HG03432 (cell line): ENCODE measurements around the gene HTR2A.

ENCODE experiments used
- ATAC-seq: cut with Tn5 transposase; IDR thresholded peaks from one replicate; pipeline ENCODE4 v1.9.1; 2021; ENCODE audit warnings: mild to moderate bottlenecking, moderate library complexity; ENCODE audit not compliant: unreplicated experiment

Gene HTR2A

DNA sequence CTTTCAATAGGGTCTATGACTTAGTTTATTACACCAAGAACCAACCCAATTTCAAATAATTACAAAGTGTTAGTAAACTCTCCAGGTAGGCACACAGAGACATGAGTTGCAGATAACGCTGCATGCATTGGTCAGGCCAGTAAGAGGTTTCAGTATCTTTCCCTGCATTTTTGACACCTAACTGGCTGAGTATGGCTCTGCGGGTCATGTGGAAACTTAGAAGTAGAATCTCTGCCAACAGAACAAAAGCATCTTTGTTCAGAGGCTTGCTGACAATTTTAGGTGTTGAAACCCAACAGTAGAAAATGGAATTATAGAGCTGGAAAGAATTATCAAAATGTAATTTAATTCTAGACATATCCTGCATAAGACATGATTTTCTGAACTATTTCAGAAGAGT lies 25.3 kb downstream of the HTR2A start:
- no peak for ATAC-seq

DNA sequence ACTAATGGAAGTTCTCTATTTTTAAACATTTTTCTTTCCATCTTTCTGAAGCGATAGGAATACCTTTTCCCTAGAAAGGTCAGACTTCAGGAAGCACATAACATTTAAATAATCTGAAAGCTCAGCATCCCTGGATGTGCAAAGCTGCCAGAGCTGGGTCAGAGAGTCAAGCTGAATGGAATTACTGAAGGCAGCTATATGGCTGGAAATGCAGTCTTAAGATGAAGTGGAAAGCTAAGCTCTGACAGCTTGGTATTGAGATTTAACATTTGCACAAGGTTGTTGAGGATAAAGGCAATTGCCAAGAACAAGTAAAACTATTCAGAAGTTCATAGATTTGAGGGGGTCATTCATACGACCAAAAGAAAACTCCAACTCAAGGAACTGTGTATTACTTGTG lies 28.8 kb downstream of the HTR2A start:
- ATAC-seq, result no peak

DNA sequence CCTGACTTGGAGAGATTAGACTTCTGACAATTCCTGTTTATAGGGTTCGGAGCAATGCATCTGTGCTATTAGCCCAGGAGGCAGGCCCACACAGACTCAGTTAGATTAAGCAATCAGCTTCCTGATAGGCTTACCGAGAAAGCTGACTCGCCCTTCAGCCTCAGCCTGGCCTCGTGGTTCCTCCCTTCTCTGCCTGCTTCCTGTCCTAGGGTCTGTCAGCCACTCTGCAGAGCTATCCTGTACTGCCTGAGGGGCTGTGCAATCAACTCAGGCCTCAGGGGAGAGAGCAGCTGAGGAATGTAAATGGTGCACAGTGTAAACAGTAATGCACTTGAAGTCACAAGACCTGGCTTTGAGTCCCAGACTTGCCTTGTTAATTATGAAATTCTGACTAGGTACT lies 30.7 kb downstream of the HTR2A start:
- ATAC-seq, result no peak

DNA sequence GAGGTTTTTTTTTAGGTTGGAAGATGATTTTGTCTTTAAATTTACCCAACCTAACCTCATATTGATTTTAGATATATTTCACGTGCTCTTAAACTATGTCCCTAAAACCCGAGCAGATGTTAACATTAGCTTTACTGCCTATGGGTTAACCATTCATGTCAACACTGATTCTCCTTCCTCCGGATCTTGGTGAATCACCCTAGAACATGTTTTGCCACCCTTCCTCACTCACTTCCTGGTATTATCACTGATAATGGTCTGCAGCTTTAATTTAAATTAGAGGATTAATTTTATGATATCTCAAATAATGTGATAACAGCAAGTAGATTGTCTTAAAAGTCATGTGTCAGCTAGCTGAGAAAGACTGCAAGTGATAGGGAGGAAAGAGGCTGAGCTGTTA lies 31.9 kb downstream of the HTR2A start:
- no peak for ATAC-seq

DNA sequence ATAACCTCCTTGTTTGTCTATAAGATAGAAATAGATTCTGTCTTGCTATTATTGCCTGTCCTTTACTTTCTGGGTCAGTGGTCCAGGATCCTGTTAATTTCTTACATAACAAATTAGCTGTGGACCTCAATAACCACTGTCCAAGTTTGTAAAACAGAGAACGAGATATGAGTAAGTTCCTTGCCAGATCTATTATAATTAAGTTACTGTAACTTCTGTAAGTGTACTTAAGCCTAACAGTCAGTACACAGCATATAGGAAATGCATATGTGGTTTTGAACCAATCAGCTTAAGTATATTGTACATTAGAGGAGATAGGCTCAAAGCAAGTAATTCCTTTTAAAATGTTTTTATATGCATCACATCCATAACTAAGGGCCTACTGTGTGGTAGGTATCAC lies 34.9 kb downstream of the HTR2A start:
- ATAC-seq, result no peak

DNA sequence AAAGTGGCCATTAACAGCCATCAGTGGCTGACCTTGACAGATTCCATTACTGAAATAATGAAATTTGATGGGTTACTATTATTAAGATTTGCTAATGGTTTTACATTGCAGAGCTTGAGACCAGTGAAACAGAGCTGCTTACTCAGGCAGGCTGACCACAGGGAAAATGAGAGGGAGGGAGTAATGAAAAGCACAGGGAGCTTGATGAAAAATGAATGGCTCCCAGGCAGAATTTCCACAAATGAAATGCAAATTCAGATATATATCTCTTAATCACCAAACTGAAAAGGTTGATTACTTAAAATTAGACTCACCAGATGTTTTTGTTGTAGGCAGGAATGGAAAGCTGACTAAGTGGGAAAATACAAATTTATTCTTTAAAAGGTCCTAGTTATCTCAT lies 36.1 kb downstream of the HTR2A start:
- ATAC-seq, result no peak

DNA sequence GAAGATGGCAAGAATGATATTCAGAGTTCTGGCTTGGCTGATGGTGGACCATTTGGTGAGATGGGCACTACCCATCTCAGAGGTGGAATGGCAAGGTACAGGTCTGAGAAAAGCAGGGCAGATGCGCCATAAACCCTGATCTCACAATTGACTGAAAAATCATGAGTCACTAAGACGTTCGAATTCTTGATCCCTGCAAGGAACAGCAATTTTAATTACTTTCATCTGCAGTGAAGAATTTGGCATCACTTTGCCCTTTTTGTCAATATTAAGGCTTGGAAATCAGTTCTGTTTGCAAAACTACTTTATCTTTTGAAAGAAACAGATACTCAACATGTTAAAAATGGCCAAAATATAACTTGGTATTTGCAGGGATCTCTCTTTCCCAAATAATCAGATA lies 38.1 kb downstream of the HTR2A start:
- no peak for ATAC-seq

GRCh38 chr13:46858163-46858562 lies 38.7 kb downstream of the HTR2A start:
- no peak for ATAC-seq

DNA sequence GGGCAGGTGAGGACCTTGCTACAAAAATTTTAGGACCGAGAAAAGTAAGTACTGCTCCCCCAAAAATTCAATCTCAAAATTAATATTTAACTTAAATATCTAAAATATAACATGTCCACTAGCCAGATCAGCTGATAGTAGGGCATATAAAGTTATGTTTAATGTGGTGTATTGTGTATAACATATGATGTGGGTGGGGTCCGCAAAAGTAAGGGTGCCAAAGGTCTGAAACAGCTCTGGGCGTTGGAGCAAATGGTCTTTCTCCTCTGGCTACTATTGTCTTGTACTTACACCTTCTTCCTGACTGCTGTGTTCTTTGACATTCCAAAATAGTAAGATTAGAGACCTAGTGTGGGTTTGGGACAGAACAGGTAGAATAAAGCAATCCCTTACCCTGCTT lies 41.2 kb downstream of the HTR2A start:
- no peak for ATAC-seq

GRCh38 chr13:46855166-46855565 lies 41.7 kb downstream of the HTR2A start:
- peak; percentile 85 for ATAC-seq

DNA sequence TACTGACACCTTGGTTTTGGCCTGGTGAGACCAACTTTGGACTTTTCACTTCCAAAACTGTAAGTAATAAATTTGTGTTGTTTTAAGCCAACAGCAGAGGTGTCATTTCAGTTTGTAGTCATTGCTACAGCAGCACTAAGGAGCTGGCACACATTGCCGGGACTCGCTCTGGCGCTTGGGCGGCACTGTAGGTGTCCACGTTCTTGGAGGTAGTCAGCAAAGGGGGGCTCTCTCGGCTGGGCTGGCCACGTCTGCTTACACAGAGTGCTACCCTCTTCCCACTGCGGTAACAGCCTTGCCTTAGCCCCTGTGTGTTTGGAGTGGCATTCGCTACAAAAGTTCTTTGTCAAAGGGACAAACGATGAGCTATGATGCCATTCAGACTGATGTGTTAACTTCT lies 44.7 kb downstream of the HTR2A start:
- ATAC-seq, result no peak

DNA sequence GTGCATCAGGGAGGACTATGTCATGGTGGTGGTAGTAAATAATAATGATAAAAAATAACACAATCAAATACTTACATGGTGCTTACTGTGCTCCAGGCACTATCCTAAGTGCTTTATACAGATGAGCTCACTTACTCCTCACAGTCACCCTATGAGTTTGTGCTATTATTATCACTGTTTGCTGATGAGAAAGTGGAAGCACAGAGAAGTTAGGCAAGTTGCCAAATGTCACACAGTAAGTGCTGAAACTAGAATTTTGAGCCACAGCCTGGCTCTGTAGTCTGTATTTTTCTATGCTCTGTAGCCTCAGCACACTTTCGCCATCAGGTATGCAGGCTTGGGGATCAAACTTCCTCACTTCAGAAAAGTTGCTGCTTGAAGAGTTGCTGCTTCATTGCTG lies 46.6 kb downstream of the HTR2A start:
- no peak for ATAC-seq

GRCh38 chr13:46846726-46847125 lies 50.1 kb downstream of the HTR2A start:
- ATAC-seq, result no peak

DNA sequence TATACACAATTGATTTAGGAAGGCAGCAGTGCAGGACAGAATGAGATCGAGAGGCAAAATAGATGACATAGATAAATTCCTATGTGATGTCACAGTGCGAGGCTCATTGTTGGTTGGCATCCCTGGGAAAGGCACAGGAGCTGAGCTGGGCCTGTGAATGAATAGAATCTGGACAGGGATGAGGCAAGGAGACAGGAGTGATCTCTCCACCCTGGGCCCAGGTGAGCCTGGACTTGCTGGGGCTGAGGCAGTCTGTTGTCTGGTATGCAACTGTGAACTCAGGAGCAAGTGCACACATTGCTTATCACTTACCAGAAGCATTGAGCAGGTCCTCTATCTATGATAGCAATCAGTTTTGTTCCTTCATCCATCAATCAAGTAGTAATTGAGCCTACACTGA lies 51.7 kb downstream of the HTR2A start:
- ATAC-seq, result no peak

DNA sequence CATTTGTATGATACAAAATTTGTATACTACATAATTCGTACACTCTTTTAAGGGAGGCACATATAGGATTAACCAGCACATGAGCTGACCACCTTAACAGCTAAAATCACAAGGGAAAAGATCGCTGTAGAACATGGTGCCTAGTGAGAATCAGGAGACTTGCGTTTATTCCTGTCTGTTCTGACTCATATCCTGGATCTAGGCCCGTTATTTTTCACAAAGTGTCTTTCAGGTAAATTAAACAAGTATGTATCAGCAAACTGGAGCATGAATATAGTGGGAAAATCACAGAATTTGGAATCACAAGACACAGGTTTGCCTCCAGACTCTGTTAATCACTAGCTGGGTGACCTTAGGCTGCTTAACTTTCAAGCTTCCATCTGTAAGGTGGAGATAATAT lies 52.4 kb downstream of the HTR2A start:
- no peak for ATAC-seq

GRCh38 chr13:46839399-46839798 lies 57.5 kb downstream of the HTR2A start:
- no peak for ATAC-seq

- no peak for ATAC-seq
These were observed 62.2 kb downstream of the HTR2A start for GRCh38 chr13:46834657-46835056.

DNA sequence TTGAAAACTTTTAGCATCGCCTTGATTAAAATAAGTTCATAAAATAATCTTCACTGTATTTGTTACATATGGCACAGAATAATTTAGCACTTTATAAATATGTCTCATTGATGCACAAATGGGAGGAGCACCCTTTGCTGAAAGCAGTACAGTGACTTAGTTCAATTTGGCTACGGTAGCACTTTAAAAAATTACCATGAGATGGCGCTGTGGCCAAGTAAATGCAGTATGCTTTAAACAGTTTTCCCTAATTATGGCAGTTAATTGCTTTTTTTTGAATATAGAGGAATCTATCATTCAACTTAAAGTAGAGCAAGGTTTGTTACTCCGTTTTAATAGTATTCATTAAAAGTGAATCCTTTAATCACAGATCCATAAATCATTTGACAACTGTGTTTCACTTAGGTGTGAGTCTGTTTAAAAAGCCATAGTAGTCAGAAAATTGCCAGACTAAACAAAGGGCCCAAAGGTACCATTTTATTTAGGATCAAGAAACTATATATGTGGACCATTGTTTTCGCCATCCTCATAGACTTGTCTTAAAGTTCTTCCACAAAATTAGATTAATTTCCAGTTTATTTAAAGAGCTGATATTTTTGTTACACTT lies 65.2 kb downstream of the HTR2A start:
- no peak for ATAC-seq

GRCh38 chr13:46830405-46831005 lies 66.3 kb downstream of the HTR2A start:
- no peak for ATAC-seq

DNA sequence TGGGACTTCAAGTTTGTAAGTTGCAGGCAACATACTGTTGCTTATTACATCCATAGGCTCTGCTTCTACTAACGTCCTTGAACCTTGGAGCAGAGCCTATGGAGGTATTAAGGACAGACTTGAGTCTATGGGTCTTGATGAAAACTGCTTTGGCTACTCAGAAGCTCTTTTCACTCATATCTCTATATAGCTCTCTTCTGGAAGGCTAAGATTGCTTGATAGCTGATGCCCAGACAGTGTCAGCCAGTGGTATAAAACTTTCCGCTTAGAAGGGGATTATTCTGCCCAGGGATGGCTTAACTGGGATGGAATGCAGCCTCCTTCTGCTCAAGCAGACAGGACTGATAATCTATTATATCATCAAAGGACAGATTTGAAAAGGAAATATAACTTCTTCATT lies 74.3 kb downstream of the HTR2A start:
- ATAC-seq, result no peak

- ATAC-seq, result no peak
These were observed 78.9 kb downstream of the HTR2A start for GRCh38 chr13:46817838-46818476.

GRCh38 chr13:46817095-46817494 lies 79.8 kb downstream of the HTR2A start:
- ATAC-seq, result no peak

DNA sequence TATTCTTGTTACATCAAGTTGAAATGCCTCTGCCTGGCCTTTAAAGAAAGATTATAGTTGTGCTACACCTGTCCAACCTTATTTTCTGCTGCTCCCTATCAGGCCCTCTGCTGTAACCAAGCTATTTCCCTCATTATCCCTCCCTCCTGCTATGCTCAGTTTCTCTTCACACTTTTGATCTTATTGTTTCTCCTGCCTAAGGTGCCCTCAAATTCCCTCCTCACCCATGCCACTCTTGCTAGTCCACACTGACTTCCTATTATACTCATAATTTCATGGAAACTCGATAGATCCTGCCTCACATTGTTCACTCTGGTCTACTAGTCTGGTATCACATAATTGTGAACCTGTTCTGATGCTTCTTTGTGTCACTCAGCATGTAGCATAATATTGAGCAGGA lies 80.5 kb downstream of the HTR2A start:
- no peak for ATAC-seq
